HepG2 (cell line): Measurements from ENCODE around the gene DLG4. TPM values are rescaled to one million over a fixed set of nuclear protein-coding genes. Genes with fewer than 3 reads are reported as not detected.

Experiments used
- BHLHE40 ChIP-seq: IDR thresholded peaks from 2 replicates; pipeline ENCODE4 v1.6.1; 2011; ENCODE audit warnings: low read length, improper control_type of control experiment
- FOSL2 ChIP-seq: sonication (generic); formaldehyde crosslinking; IDR thresholded peaks from 2 replicates; pipeline ENCODE4 v1.4.0; 2020; ENCODE audit warnings: missing genetic modification reagents
- HMGA1 ChIP-seq: sonication (generic); formaldehyde crosslinking; conservative IDR thresholded peaks from 2 replicates; pipeline ENCODE4 v1.4.0; 2020; ENCODE audit warnings: missing genetic modification reagents
- HOXA3 ChIP-seq: sonication (generic); formaldehyde crosslinking; IDR thresholded peaks from 2 replicates; pipeline ENCODE4 v1.5.0; 2020; ENCODE audit warnings: missing genetic modification reagents
- JUNB ChIP-seq: sonication (generic); formaldehyde crosslinking; IDR thresholded peaks from 2 replicates; pipeline ENCODE4 v1.8.0; 2022; ENCODE audit warnings: missing genetic modification reagents, mild to moderate bottlenecking, borderline replicate concordance
- MBD4 ChIP-seq: IDR thresholded peaks from 2 replicates; pipeline ENCODE4 v1.6.1; 2012; ENCODE audit warnings: low read length, inconsistent platforms, borderline replicate concordance
- SNRNP70 ChIP-seq: fragments of 200-400 bp; formaldehyde crosslinking; IDR thresholded peaks from 2 replicates; pipeline ENCODE4 v1.6.1; 2017; ENCODE audit warnings: mild to moderate bottlenecking, low read depth, low read length, moderate library complexity
- SP4 ChIP-seq: sonication (generic); formaldehyde crosslinking; IDR thresholded peaks from 2 replicates; pipeline ENCODE4 v1.8.1; 2023; ENCODE audit warnings: mild to moderate bottlenecking, missing genetic modification reagents
- SRSF9 ChIP-seq: fragments of 200-400 bp; formaldehyde crosslinking; IDR thresholded peaks from 2 replicates; pipeline ENCODE4 v1.6.1; 2018; ENCODE audit warnings: borderline replicate concordance, mild to moderate bottlenecking, low read depth, low read length; ENCODE audit not compliant: insufficient read depth, poor library complexity, severe bottlenecking
- ZNF207 ChIP-seq: fragments of 450-650 bp; IDR thresholded peaks from 2 replicates; pipeline ENCODE4 v1.6.1; 2016; ENCODE audit warnings: antibody characterized with exemption, borderline replicate concordance
- ZNF256 ChIP-seq: sonication (generic); formaldehyde crosslinking; conservative IDR thresholded peaks from 2 replicates; pipeline ENCODE4 v1.4.0; 2020; ENCODE audit warnings: missing genetic modification reagents
- ZNF556 ChIP-seq: sonication (generic); formaldehyde crosslinking; IDR thresholded peaks from 2 replicates; pipeline ENCODE4 v1.4.0; 2020; ENCODE audit warnings: mild to moderate bottlenecking, missing genetic modification reagents, borderline replicate concordance
- ZNF562 ChIP-seq: sonication (generic); formaldehyde crosslinking; IDR thresholded peaks from 2 replicates; pipeline ENCODE4 v1.8.0; 2022; ENCODE audit warnings: missing genetic modification reagents, borderline replicate concordance
- ZNF776 ChIP-seq: sonication (generic); formaldehyde crosslinking; IDR thresholded peaks from 2 replicates; pipeline ENCODE4 v1.4.0; 2020; ENCODE audit warnings: mild to moderate bottlenecking, missing genetic modification reagents
- polyA plus RNA-seq, 8 experiments: library from polyadenylated mRNA; depleted of rRNA in 3 of 8; stranded (reverse) in 7 of 8; unstranded in 1 of 8; fragments of >200 nt; fragmentation: Illumina TruSeq in 4 of 8; extraction: Trizol in 4 of 8; gene quantifications; 2 replicates each; pipeline versions ENCODE4 v1.2.1 to v1.2.3, GENCODE V29; 2011 to 2016; ENCODE audit warnings: low read depth in 4 of 8, missing spikeins in 1 of 8, mixed read lengths in 1 of 8; ENCODE audit not compliant: insufficient read depth in 1 of 8
- total RNA-seq, 5 experiments: library from RNA; depleted of rRNA; stranded (reverse); fragments of >200 nt; fragmentation: Illumina TruSeq; extraction: Trizol; gene quantifications; 2 replicates each; pipeline ENCODE4 v1.2.3, GENCODE V29; 2016; ENCODE audit warnings: low read depth in 1 of 5
- TF ChIP-seq, protein P1 (sequence below): sonication (generic); formaldehyde crosslinking; IDR thresholded peaks from 2 replicates; pipeline ENCODE4 v1.4.0; 2020; ENCODE audit warnings: mild to moderate bottlenecking, missing genetic modification reagents
- TF ChIP-seq, protein P2 (sequence below): sonication (generic); formaldehyde crosslinking; IDR thresholded peaks from 2 replicates; pipeline ENCODE4 v1.5.1; 2020; ENCODE audit warnings: mild to moderate bottlenecking, missing genetic modification reagents, moderate library complexity
- TF ChIP-seq, protein P3 (sequence below): sonication (generic); formaldehyde crosslinking; IDR thresholded peaks from 2 replicates; pipeline ENCODE4 v1.5.0; 2020; ENCODE audit warnings: missing genetic modification reagents, mild to moderate bottlenecking, borderline replicate concordance
- TF ChIP-seq, protein P4 (sequence below): sonication (generic); formaldehyde crosslinking; IDR thresholded peaks from 2 replicates; pipeline ENCODE4 v1.4.0; 2020; ENCODE audit warnings: missing genetic modification reagents, mild to moderate bottlenecking, borderline replicate concordance
- TF ChIP-seq, protein P5 (sequence below): IDR thresholded peaks from 2 replicates; pipeline ENCODE4 v1.6.1; 2016; ENCODE audit warnings: low read depth, borderline replicate concordance

DLG4 gene
- total and polyA plus RNA-seq, 2 of the 13 experiments (the other 11 are each of a cell fraction or from before 2014, with no cell fraction given): 0.71 to 4.3 TPM

DNA sequence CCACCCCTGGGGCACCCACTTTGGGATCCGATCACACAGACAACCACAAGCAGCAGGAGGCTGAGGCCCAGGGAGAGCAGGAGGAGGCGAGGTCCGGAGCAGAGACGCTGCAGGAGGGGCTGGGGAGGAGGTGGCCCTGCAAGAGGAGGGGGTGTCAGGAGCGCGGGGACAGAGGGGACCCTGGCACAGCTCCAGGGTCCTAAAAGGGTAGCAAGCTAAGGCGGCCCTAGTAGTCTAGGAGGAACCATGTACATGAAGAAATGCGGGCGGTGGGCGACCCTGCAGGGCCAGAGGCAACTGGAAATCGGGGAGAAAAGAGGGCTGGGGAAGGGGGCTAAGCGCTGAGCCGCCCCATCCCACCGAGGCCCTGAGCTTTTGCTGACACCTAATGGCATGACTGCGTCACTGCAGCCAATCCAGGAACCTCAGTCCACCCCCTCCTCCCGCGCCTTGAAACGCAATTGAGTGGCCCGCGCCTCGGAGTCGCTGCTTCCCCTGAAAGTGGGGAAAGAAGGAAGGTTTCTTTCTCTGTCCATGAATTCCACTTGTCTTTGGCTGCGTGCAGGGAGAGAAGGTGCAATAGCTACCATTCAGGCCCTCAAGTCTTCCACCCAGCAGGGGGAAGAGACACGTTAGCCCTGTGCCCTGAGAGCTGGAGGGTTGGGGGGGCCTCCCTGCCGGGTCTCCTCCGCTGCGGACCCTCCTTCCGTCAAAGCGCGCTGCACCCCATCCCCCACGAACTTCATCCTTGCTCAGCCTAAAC is 42.3 kb downstream of the DLG4 start (continued):
- TF ChIP-seq, protein P1, sequence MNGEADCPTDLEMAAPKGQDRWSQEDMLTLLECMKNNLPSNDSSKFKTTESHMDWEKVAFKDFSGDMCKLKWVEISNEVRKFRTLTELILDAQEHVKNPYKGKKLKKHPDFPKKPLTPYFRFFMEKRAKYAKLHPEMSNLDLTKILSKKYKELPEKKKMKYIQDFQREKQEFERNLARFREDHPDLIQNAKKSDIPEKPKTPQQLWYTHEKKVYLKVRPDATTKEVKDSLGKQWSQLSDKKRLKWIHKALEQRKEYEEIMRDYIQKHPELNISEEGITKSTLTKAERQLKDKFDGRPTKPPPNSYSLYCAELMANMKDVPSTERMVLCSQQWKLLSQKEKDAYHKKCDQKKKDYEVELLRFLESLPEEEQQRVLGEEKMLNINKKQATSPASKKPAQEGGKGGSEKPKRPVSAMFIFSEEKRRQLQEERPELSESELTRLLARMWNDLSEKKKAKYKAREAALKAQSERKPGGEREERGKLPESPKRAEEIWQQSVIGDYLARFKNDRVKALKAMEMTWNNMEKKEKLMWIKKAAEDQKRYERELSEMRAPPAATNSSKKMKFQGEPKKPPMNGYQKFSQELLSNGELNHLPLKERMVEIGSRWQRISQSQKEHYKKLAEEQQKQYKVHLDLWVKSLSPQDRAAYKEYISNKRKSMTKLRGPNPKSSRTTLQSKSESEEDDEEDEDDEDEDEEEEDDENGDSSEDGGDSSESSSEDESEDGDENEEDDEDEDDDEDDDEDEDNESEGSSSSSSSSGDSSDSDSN (CRISPR knock-in tag): peak; percentile 13; the same call in 1 of the 2 replicates
- TF ChIP-seq SNRNP70 (no peak), ZNF256 (CRISPR knock-in tag) (no peak), ZNF562 (CRISPR knock-in tag) (no peak), JUNB (CRISPR knock-in tag) (no peak), ZNF776 (CRISPR knock-in tag) (no peak), HMGA1 (CRISPR knock-in tag) (no peak), BHLHE40 (no peak), SRSF9 (no peak), HOXA3 (CRISPR knock-in tag) (no peak), FOSL2 (no peak; the same call in 1 of the 2 replicates), ZNF207 (no peak), SP4 (CRISPR knock-in tag) (peak; percentile 22; the same call in 1 of the 2 replicates), MBD4 (no peak), ZNF556 (CRISPR knock-in tag) (no peak)
- TF ChIP-seq, protein P2, sequence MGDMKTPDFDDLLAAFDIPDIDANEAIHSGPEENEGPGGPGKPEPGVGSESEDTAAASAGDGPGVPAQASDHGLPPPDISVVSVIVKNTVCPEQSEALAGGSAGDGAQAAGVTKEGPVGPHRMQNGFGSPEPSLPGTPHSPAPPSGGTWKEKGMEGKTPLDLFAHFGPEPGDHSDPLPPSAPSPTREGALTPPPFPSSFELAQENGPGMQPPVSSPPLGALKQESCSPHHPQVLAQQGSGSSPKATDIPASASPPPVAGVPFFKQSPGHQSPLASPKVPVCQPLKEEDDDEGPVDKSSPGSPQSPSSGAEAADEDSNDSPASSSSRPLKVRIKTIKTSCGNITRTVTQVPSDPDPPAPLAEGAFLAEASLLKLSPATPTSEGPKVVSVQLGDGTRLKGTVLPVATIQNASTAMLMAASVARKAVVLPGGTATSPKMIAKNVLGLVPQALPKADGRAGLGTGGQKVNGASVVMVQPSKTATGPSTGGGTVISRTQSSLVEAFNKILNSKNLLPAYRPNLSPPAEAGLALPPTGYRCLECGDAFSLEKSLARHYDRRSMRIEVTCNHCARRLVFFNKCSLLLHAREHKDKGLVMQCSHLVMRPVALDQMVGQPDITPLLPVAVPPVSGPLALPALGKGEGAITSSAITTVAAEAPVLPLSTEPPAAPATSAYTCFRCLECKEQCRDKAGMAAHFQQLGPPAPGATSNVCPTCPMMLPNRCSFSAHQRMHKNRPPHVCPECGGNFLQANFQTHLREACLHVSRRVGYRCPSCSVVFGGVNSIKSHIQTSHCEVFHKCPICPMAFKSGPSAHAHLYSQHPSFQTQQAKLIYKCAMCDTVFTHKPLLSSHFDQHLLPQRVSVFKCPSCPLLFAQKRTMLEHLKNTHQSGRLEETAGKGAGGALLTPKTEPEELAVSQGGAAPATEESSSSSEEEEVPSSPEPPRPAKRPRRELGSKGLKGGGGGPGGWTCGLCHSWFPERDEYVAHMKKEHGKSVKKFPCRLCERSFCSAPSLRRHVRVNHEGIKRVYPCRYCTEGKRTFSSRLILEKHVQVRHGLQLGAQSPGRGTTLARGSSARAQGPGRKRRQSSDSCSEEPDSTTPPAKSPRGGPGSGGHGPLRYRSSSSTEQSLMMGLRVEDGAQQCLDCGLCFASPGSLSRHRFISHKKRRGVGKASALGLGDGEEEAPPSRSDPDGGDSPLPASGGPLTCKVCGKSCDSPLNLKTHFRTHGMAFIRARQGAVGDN (CRISPR knock-in tag): peak; percentile 75
- TF ChIP-seq, protein P3, sequence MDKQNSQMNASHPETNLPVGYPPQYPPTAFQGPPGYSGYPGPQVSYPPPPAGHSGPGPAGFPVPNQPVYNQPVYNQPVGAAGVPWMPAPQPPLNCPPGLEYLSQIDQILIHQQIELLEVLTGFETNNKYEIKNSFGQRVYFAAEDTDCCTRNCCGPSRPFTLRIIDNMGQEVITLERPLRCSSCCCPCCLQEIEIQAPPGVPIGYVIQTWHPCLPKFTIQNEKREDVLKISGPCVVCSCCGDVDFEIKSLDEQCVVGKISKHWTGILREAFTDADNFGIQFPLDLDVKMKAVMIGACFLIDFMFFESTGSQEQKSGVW (CRISPR knock-in tag): no peak
- TF ChIP-seq, protein P4, sequence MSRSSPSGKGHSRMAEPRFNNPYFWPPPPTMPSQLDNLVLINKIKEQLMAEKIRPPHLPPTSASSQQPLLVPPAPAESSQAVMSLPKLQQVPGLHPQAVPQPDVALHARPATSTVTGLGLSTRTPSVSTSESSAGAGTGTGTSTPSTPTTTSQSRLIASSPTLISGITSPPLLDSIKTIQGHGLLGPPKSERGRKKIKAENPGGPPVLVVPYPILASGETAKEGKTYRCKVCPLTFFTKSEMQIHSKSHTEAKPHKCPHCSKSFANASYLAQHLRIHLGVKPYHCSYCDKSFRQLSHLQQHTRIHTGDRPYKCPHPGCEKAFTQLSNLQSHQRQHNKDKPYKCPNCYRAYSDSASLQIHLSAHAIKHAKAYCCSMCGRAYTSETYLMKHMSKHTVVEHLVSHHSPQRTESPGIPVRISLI (CRISPR knock-in tag): no peak
- TF ChIP-seq, protein P5, sequence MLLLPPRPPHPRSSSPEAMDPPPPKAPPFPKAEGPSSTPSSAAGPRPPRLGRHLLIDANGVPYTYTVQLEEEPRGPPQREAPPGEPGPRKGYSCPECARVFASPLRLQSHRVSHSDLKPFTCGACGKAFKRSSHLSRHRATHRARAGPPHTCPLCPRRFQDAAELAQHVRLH: 0 out of 2 replicates have a peak, but pooled peaks have one; percentile 50
